ENCODE measurements around the gene FLRT1.

The FLRT1 gene

DNA sequence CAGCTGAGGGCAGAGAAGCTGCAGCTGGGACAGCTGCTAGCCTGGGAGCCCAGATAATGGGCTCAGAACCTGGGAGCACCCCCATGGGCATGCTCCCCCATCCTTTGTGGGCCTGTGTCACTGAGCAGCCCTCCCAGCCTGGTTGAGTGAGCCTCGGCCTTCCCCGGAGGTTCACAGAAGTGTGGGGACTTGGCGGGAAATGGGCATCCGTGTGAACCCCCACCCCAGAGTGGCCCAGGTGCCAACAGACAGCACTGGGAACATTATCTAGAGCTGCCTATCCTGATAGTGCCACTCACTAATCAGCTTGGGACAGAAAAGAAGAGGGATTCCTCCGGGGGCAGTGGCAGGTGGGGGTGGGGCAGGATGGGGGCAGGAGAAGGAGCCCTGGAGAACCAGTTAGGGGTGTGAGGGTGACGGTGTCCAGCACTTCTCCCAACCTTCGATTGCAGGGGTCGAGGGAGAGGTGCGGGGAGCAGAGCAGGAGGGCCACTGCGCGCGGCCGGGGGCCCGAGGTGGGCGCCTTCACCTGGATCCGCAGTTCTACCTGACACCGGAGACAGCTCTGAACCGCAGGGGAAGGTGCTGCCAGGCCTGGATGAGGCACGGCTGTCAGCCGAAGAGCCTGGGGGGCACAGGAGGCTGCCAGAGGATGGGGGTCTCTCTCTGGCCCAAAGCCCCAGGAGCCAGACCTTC is 33.1 kb downstream of the FLRT1 start:
- no peak for DNase-seq

GRCh38 chr11:64069401-64070313 is 33.9 kb downstream of the FLRT1 start:
- no peak for DNase-seq

DNA sequence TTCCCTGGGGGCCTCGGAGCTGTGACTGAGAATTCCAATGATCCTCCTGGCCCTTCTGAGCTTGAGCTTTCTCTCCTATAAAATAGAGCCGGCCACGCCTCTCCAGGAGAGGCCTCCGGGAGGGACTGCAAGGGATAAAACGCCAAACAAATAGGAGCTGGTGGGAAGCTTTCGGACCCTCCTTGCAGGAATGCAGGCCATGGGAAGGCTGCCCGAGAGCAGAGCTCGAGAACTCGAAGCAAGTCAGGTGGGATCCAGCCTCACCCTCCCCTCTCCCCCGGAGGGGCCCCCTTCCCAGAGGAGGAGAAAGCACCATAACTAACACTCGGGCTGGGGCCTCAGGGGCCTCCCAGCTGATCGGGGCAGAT is 34.6 kb downstream of the FLRT1 start:
- no peak for DNase-seq

DNA sequence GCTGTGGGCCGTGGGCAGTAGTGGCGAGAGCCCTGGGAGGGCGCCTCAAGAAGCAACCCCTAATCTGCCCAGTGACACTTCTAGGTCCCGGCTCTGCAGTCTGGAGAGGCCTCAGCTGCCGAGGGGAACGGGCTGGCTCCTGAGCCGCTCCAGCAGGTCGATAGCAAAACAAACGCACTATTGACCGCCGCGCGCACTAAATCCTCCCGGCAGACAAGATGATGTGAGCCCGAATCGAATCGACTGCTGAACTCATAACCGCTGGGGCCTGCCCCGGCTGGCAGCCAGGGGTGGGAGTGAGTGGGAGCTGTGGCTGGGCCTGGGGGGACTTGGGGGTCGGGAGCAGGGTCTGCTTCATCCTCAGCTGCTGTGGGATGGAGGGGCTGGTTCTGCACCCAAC is 36.1 kb downstream of the FLRT1 start:
- DNase-seq, result no peak

- DNase-seq, result no peak
These were observed 36.7 kb downstream of the FLRT1 start for GRCh38 chr11:64072403-64072802.

DNA sequence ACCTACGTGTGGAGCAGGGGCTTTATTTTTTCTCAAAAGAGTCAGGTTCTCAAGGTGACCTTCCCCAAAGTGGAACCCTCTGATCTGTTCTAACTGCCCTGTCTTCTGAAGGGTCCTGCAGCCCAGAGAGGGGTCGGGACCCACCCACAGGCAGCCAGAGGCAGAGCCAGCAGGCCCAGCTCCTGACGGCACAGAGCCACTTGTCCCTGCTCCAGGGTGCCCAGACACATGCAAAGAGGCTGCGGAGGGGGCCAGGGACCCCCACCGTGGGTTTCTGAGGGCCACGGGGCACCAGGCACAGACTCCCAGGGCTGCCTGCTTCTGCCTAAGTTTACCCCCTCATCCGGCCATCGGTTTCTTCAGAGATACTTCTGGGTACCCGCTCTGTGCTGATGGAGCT is 37.1 kb downstream of the FLRT1 start:
- DNase-seq, result no peak

DNA sequence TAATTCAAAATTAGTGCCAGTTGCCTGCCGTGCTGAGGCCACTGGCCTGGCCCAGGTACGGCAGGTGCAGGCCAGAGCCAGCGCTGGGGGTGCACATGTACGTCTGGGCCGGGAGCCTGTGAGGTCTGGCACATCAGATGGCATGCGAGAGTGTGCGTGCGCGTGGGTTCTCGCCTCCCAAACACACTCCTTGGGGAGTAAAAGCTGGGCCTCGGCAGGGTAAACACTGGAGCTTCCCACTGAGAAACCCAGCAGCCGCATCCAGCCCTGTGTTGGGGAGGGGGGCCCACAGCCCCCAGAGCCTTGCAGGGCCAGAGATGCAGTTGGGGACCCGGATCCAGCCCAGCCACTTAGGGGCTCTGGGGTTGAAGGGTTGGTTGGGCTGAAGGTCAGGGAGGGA is 37.8 kb downstream of the FLRT1 start:
- DNase-seq, result no peak

DNA sequence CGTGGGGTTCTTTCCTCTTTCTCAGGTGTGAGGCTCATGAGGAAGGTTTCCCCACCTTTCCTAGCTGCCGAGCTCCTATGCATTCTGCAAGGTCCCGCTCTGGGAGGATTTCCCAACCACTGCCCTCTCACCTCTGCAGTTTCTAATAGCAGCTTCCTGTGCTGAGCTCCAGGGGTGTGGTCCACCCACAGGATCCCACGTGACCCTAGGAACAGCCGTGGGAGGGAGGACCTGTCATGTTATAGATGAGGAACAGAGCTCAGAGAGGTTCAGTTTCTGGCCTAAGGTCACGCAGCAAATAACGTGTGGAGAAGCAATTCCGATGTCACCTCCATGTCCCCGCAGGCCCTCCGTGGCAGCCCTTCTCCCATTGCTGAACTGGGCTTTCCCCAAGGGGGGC is 38.5 kb downstream of the FLRT1 start:
- no peak for DNase-seq

- no peak for DNase-seq
These were observed 41.0 kb downstream of the FLRT1 start for GRCh38 chr11:64076758-64077157.

DNA sequence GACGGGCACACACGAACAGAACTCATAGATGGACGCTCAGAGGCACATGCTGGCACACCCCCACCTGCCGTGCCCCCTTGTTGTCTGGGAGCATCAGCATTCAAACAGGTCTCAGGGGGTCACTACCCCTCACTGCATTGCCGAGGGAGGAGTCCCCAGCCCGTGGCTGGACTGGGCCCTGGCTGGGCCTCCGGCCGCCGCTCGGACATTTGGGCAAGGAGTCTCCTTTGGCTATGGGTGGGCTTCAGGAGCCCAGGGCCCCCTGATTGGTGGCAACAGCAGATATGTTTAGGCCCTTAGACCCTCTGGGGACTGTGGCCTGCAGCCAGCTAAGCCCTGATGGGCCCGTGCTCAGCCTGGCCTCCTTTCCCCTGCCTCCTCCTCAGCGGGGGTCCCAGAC is 41.9 kb downstream of the FLRT1 start:
- DNase-seq, result no peak

DNA sequence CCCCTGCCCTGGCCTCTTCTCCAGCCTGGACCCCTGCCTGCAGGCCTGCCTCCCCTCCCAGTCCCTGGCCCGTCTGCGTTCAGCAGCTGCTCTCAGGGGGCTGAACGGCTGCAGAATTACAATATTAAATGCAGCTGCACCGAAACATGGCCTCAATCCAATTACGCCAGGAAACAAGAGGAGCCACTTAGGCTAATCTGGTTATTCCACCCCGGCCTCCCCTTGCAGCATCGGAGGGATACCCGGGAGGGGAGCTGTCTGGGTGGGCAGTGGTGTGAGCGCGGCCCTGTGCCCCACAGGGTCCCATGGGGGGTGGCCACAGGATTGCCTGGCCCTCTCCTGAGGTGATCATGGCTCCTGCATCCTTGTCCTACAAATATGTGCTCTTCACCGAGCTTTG is 42.6 kb downstream of the FLRT1 start:
- DNase-seq, result no peak

GRCh38 chr11:64078905-64079304 is 43.2 kb downstream of the FLRT1 start:
- DNase-seq, result no peak

DNA sequence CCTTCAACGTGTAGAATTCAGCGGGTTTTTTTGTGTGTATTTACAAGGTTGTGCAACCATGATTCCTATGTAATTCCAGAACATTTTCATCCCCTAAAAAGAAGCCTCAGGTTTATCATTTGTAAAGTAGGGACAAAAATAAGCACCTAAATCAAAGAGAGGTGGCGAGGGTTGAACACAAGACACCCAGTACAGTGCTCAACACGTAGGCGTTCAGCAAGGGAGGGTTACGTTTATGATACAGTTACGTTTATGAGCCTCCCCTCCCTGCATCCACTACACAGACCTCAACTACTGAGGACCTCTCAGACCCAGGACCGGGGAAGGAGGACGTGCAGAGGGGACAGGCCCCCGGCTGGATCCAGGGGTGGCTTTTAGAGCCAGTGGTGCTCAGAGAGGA is 44.7 kb downstream of the FLRT1 start:
- no peak for DNase-seq

DNA sequence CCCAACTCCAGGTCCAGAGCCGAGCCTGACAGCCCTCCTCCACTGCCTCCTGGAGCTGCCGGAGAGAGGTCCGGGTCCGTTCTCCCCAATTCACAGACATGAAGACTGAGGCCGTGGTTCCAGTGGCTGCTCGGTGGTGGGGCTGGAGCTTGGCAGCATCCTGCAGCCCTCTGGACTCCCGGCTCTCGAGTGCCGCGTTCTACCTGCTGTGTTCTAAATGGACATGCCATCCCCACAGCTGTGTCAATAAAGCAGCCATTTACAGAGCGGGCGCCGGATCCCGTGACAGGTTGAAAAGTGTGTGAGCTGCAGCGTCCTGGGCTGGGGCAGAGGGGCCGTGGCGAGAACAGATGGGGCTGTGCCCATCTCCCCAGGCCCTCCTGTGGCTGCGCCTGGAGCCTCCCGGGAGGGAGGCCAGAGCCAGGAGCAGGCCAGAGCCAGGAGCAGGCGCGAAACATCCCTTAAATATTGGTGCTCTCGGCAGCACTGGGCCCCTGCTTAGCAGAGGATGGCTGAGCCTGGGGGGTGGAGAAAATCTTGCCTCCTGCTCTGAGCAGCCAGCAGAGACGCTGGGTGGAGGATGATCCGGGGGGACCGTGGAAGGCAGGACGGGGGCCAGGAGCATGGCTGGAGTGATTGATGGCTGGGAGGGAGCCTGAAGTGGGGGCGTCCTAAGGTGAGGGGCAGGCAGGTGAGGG is 46.2 kb downstream of the FLRT1 start:
- no peak for DNase-seq

GRCh38 chr11:64083398-64084080 is 47.8 kb downstream of the FLRT1 start:
- DNase-seq, result no peak

- no peak for DNase-seq
These were observed 48.6 kb downstream of the FLRT1 start for GRCh38 chr11:64084146-64084950.

GRCh38 chr11:64084951-64085710 is 49.4 kb downstream of the FLRT1 start:
- DNase-seq, result no peak
